Loucy (cell line): Measurements from ENCODE around the gene AVPI1.

Experiments used
- CTCF ChIP-seq: fragments of 200-600 bp; sonication (generic); conservative IDR thresholded peaks from 2 replicates; pipeline ENCODE4 v1.5.1; 2014; ENCODE audit warnings: mild to moderate bottlenecking, antibody characterized with exemption, low read length
- EZH2phosphoT487 ChIP-seq: fragments of 200-600 bp; IDR thresholded peaks from 2 replicates; pipeline ENCODE4 v1.6.1; 2018; ENCODE audit warnings: antibody characterized with exemption, mild to moderate bottlenecking, moderate library complexity, borderline replicate concordance

DNA sequence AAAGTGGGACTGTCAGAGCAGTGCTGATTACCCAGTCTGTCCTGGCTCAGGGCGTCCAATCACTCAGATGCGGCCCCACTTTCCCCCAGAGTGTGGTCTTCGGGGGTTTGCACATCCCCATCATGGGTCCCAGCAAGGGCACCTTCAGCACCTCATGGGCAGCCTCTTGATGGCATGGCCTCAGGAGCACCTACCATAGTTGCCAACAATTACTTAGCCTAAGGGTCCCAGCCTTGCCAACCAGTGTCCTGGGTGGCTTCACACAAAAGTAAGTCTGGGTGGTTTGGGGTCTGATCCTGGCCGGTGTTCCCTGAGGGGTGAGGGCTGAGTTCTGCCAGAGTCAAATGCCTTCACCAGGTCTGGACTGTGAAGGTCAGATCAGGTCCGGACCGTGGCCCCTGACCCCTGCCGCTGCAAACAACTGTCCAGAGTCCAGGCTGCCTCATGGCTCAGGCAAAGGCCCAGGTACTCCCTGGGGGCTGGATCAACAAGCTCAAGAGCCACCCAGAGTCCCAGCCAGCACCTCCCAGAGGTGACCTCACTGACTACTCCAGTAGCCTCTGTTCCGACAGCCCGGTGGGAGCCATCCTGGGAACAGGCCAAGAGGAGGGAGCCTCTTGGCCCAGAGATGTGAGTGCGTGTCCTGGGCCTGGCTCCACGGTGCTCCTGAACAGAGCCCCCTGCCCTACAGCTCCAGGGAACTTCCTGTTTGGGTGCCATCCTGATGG lies 20.3 kb upstream of the AVPI1 start:
- no peak for TF ChIP-seq CTCF
- no peak for TF ChIP-seq EZH2phosphoT487
